Calu3 (cell line): Measurements from ENCODE around the gene C6orf120. TPM values are rescaled to one million over a fixed set of nuclear protein-coding genes. Genes with fewer than 3 reads are reported as not detected.

ENCODE experiments used
- BruUV-seq: library from RNA; stranded (reverse); fragments of 400-500 nt; replicated peaks from 2 replicates; lab custom pipeline; 2021; lab: Mats Ljungman, UMichigan
- CTCF ChIA-PET: fragments of 300-600 bp; sonication (Branson Sonifier 250); formaldehyde crosslinking; loops from one replicate; lab custom pipeline; 2022; ENCODE audit warnings: antibody characterized with exemption; lab: Charles Lee
- DNase-seq: peaks from one replicate; pipeline ENCODE4 v3.0.0; 2022
- H3K27ac Mint-ChIP-seq: one replicate; pipeline ENCODE4 v1.8.0; 2022; ENCODE audit warnings: mixed read lengths; ENCODE audit not compliant: unreplicated experiment
- H3K27me3 Mint-ChIP-seq: one replicate; pipeline ENCODE4 v1.8.0; 2022; ENCODE audit warnings: mixed read lengths; ENCODE audit not compliant: unreplicated experiment
- H3K36me3 Mint-ChIP-seq: one replicate; pipeline ENCODE4 v1.8.0; 2022; ENCODE audit warnings: mild to moderate bottlenecking, moderate library complexity, mixed read lengths; ENCODE audit not compliant: insufficient read depth, unreplicated experiment
- H3K4me1 Mint-ChIP-seq: one replicate; pipeline ENCODE4 v1.8.0; 2022; ENCODE audit warnings: mild to moderate bottlenecking, low read depth, mixed read lengths; ENCODE audit not compliant: unreplicated experiment
- H3K4me3 Mint-ChIP-seq: one replicate; pipeline ENCODE4 v1.8.0; 2022; ENCODE audit warnings: mild to moderate bottlenecking, low read depth, moderate library complexity, mixed read lengths; ENCODE audit not compliant: unreplicated experiment
- H3K9me3 Mint-ChIP-seq: one replicate; pipeline ENCODE4 v1.8.0; 2022; ENCODE audit warnings: low read depth, mixed read lengths; ENCODE audit not compliant: unreplicated experiment
- intact Hi-C: fragments of 100-400 bp; cut with micrococcal nuclease; formaldehyde crosslinking; loops from one replicate; pipeline ENCODE4 v1.10.0; 2022; ENCODE audit not compliant: unreplicated experiment
- total RNA-seq: library from RNA; stranded (reverse); gene quantifications from 2 replicates; pipeline ENCODE4 v1.2.3, GENCODE V29; 2022
- TF ChIP-seq, protein P1 (sequence below): fragments of 200-600 bp; IDR thresholded peaks from one replicate; pipeline ENCODE4 v1.8.0; 2022; ENCODE audit warnings: antibody characterized with exemption; ENCODE audit not compliant: unreplicated experiment

Gene C6orf120
- total RNA-seq, 1 experiment from 2014 or later = 20.9 TPM

DNA sequence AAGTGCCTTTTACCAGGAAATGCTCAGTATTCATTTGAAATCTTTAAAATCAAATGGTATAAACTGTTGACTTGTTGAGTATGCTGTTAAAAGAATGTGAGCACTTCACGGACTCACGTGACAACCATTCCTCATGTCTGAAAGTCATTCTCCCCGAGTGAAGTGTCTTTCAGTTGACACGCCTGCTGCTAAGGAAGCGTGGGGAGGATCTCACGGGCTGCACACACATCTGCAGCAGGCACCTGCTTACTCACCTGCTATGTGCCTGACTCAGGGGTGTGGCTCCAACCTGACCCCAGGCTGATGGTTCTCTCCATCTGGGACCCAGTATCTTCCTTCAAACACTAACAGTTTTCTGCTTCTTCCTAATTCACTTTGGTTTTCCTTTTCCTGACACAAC, 32.8 kb upstream of the C6orf120 start:
- Mint-ChIP-seq H3K27ac (no peak overlapping the region), H3K4me3 (no peak overlapping the region), H3K4me1 (no peaks in the 10 kb centered on the region), H3K9me3 (no peaks in the 10 kb centered on the region), H3K36me3 (peaks cover 9% of the 10 kb centered on the region), H3K27me3 (no peaks in the 10 kb centered on the region)
- CTCF ChIA-PET = interaction anchor here (0.6 kb wide), 1 partner anchor 649 kb away, joined by 6 read pairs; no protein-coding TSS in a partner anchor
- intact Hi-C loops = no loop called here
- no TSS peak for BruUV-seq
- TF ChIP-seq, protein P1, sequence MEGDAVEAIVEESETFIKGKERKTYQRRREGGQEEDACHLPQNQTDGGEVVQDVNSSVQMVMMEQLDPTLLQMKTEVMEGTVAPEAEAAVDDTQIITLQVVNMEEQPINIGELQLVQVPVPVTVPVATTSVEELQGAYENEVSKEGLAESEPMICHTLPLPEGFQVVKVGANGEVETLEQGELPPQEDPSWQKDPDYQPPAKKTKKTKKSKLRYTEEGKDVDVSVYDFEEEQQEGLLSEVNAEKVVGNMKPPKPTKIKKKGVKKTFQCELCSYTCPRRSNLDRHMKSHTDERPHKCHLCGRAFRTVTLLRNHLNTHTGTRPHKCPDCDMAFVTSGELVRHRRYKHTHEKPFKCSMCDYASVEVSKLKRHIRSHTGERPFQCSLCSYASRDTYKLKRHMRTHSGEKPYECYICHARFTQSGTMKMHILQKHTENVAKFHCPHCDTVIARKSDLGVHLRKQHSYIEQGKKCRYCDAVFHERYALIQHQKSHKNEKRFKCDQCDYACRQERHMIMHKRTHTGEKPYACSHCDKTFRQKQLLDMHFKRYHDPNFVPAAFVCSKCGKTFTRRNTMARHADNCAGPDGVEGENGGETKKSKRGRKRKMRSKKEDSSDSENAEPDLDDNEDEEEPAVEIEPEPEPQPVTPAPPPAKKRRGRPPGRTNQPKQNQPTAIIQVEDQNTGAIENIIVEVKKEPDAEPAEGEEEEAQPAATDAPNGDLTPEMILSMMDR = no peak
- no peak for DNase-seq

DNA sequence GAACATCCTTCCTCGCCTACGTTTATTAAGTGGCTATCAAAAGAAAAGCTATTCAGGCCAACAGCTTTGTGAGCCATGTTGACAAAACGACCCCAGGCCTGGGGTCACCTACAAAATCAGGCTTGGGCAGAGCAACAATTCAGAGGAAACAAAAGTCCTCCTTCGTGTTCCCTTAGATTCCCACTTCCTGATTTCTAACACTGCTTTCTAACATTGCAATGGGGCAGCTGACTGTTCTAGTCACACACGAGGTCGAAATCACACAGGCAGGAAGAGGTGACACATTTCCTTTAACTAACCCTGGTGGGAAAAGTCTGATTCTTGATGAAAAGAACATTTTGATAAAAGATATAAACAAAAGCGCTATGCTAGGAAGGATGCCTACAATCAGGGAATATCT, 32.0 kb upstream of the C6orf120 start:
- intact Hi-C loops = no loop called here
- CTCF ChIA-PET = interaction anchor here (0.6 kb wide), 1 partner anchor 650 kb away, joined by 6 read pairs; no protein-coding TSS in a partner anchor
- no TSS peak for BruUV-seq
- Mint-ChIP-seq H3K27me3 (no peaks in the 10 kb centered on the region), H3K4me3 (no peak overlapping the region), H3K9me3 (no peaks in the 10 kb centered on the region), H3K4me1 (no peaks in the 10 kb centered on the region), H3K36me3 (peaks cover 5% of the 10 kb centered on the region), H3K27ac (no peak overlapping the region)
- DNase-seq = no peak
- TF ChIP-seq, protein P1 = no peak

- intact Hi-C loops = no loop called here
- Mint-ChIP-seq H3K4me1 (no peaks in the 10 kb centered on the region), H3K27ac (no peak overlapping the region), H3K36me3 (peaks cover under 1% of the 10 kb centered on the region), H3K9me3 (no peaks in the 10 kb centered on the region), H3K27me3 (no peaks in the 10 kb centered on the region), H3K4me3 (no peak overlapping the region)
- no TSS peak for BruUV-seq
- CTCF ChIA-PET = no interaction called here
- DNase-seq = no peak
- TF ChIP-seq, protein P1 = no peak
Measured at GRCh38 chr6:169671563-169671962, 30.4 kb upstream of the C6orf120 start.

DNA sequence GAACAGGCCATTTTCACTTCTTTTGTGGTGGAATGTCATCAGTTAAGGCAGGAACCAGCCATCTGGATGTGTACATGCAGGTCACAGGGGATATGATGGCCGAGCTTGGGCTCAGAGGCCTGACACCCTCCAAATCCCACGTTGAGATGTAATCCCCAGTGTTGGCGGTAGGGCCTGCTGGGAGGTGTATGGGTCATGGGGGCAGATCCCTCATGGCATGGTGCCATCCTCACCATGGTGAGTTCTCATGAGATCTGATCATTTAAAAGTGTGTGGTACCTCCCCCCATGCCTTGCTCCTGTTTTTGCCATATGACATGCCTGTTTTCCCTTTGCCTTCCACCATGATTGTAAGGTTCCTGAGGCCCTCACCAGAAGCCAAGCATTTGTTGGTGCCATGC, 26.9 kb upstream of the C6orf120 start:
- CTCF ChIA-PET = no interaction called here
- no peaks in the 10 kb centered on the region for H3K36me3 Mint-ChIP-seq

More for the DNA sequence above, 26.9 kb upstream of the C6orf120 start:
- no peak for DNase-seq
- Mint-ChIP-seq H3K4me3 (no peak overlapping the region), H3K27me3 (no peaks in the 10 kb centered on the region), H3K4me1 (no peaks in the 10 kb centered on the region), H3K9me3 (no peaks in the 10 kb centered on the region), H3K27ac (no peak overlapping the region)
- intact Hi-C loops = no loop called here
- BruUV-seq = no TSS peak
- TF ChIP-seq, protein P1 = no peak
